ENCODE data around the gene PTPRM. TPM values are rescaled to one million over a fixed set of nuclear protein-coding genes. Genes with fewer than 3 reads are reported as not detected.

Gene PTPRM
- total RNA-seq, 4 donors from 2014 or later, result 21.4 to 41.8 (median 29.6) TPM

- TF ChIP-seq CTCF (IDR thresholded peaks at IDR 0.05), result no peak
- no peak for TF ChIP-seq POLR2A (IDR thresholded peaks at IDR 0.05)
- 56 to 67% methylated on average over 11 of the region's 11 CpGs for WGBS, 2 donors
- DNase-seq (ENCODE audit: low spot score in 2 of 2), result no peak
- intact Hi-C loops (cut with DNase I; ENCODE audit: low total_unique reads), result no loop called here
- no peak overlapping the region for H3K4me3 ChIP-seq (ENCODE audit: low read depth, poor library complexity, severe bottlenecking)
Observed at GRCh38 chr18:8423051-8423557, 856.0 kb downstream of the PTPRM start.

- H3K4me3 ChIP-seq (ENCODE audit: low read depth, poor library complexity, severe bottlenecking), result no peak overlapping the region
- TF ChIP-seq POLR2A (IDR thresholded peaks at IDR 0.05), result no peak
- TF ChIP-seq CTCF (IDR thresholded peaks at IDR 0.05), result no peak
- intact Hi-C loops (cut with DNase I; ENCODE audit: low total_unique reads), result no loop called here
- WGBS, 2 donors, result 79 to 89% methylated on average over 7 of the region's 7 CpGs
- DNase-seq (ENCODE audit: low spot score in 2 of 2), result no peak
Observed at GRCh38 chr18:8424481-8424880, 857.4 kb downstream of the PTPRM start.

GRCh38 chr18:8424917-8425725, 858.0 kb downstream of the PTPRM start:
- TF ChIP-seq CTCF (IDR thresholded peaks at IDR 0.05) (no peak), POLR2A (IDR thresholded peaks at IDR 0.05) (no peak)
- no peak overlapping the region for H3K4me3 ChIP-seq (ENCODE audit: low read depth, poor library complexity, severe bottlenecking)
- no peak for DNase-seq (ENCODE audit: low spot score in 2 of 2)
- 57 to 60% methylated on average over 13 of the region's 13 CpGs for WGBS, 2 donors
- intact Hi-C loops (cut with DNase I; ENCODE audit: low total_unique reads), result no loop called here

- no peak for DNase-seq (ENCODE audit: low spot score in 2 of 2)
- WGBS, 2 donors, result 89 to 95% methylated on average over 10 to 11 of the region's 13 CpGs
- TF ChIP-seq CTCF (IDR thresholded peaks at IDR 0.05) (no peak), POLR2A (IDR thresholded peaks at IDR 0.05) (no peak)
- intact Hi-C loops (cut with DNase I; ENCODE audit: low total_unique reads), result no loop called here
- H3K4me3 ChIP-seq (ENCODE audit: low read depth, poor library complexity, severe bottlenecking), result no peak overlapping the region
Observed at GRCh38 chr18:8426401-8426800, 859.3 kb downstream of the PTPRM start.

- intact Hi-C loops (cut with DNase I; ENCODE audit: low total_unique reads), result no loop called here
Observed at GRCh38 chr18:8427339-8427738, 860.2 kb downstream of the PTPRM start.

More at GRCh38 chr18:8427339-8427738, 860.2 kb downstream of the PTPRM start:
- no peak for DNase-seq (ENCODE audit: low spot score in 2 of 2)
- H3K4me3 ChIP-seq (ENCODE audit: low read depth, poor library complexity, severe bottlenecking), result no peak overlapping the region
- 93 to 97% methylated on average over 1 of the region's 1 CpG for WGBS, 2 donors
- TF ChIP-seq CTCF (IDR thresholded peaks at IDR 0.05) (no peak), POLR2A (IDR thresholded peaks at IDR 0.05) (no peak)

All from lower leg skin (tissue), 4 donors.